LHCN-M2 (cell line): ENCODE results near the gene PPP1R14D. TPM values are rescaled to one million over a fixed set of nuclear protein-coding genes. Genes with fewer than 3 reads are reported as not detected.
A peak's percentile ranks its signal among the peaks of the same experiment; 100 is the strongest.

Source experiments
- DNase-seq: peaks from one replicate; pipeline ENCODE4 v3.0.0-alpha.2; 2012; ENCODE audit warnings: low read depth
- total RNA-seq: library from RNA; depleted of rRNA; stranded (reverse); fragments of >200 nt; gene quantifications from 2 replicates; pipeline ENCODE4 v1.2.3, GENCODE V29; 2014

Gene PPP1R14D
- total RNA-seq, 1 experiment from 2014 or later: not detected

DNA sequence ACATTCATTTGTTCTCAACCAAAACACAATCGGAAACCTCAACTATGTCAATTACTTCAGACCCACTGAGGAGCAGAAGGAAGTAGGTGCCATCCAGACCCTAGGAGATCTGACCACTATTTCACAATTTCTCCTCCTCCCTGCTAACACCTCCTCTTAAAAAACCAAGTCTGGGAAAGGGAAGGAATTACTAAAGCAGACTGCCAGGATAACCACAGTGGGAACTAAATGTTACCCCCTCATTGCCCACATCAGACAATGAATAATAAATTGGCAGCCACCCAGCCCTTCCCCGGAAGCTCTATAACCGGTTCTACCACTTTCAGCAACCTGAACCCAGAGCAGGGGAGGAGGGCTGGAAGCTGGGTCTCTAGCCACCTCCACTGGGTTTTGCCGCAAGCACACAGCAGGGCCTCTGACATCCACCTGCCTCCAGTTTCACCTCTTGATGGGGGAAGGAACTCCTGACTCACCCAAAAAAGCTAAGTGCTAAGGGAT, 41.1 kb downstream of the PPP1R14D start:
- DNase-seq: peak; percentile 90

DNA sequence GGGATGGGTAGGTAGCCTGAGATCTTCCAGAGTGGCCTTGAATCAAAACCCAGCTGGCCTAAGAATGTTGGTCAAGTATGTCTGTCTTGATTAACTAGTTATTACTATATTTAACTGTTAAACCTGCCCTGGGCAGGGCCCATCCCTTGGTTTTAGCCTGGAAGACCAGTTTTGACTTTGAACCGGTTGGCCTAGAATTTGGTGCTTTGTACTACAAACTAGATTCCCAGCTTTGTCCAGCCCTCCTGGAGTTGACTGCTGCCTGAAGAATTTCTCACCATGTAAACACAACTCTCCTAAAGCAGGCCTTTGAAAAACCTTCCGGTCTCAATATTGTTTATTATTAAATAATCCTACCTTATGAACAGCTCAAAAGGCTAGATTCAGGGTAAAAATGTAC, 42.7 kb downstream of the PPP1R14D start:
- DNase-seq: no peak

GRCh38 chr15:40785164-40785563, 43.3 kb downstream of the PPP1R14D start:
- DNase-seq: no peak

DNA sequence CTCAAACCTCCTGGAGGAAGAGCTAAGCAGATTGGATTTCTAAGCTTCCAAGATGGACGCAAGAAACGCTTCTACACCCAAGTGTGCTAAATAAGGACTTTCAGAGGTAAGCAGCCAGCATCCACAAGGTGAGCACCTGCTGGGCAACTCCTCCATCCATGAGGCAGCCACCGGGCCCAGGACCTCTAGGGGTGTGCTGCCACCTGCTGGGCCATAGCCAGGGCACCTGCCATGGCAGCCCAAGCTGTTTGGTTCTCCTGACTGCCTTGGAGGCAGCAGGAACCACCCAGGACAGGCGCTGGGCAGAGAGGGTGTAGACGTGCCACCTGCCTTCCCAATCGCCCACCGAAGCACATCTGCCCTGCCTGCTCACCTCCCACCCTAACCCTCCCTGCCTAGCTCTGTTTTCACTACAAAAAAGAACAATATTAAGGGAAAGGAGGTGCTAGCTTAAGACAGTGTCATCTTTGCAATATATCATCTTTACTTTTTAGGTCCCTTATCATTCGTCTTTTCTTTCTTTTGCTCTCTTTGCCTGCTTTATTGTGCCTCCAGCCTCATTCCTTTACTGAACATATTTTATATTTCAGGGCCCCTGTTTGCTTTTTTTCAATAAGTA, 45.8 kb downstream of the PPP1R14D start:
- no peak for DNase-seq

- peak; percentile 76 for DNase-seq
Observed at GRCh38 chr15:40776537-40777141, 51.9 kb downstream of the PPP1R14D start.

- DNase-seq: no peak
Observed at GRCh38 chr15:40775740-40776536, 52.6 kb downstream of the PPP1R14D start.

GRCh38 chr15:40775007-40775406, 53.5 kb downstream of the PPP1R14D start:
- DNase-seq: no peak

- no peak for DNase-seq
Observed at GRCh38 chr15:40773902-40774301, 54.6 kb downstream of the PPP1R14D start.

- no peak for DNase-seq
Observed at GRCh38 chr15:40773496-40773895, 55.0 kb downstream of the PPP1R14D start.

GRCh38 chr15:40772014-40772413, 56.5 kb downstream of the PPP1R14D start:
- no peak for DNase-seq

GRCh38 chr15:40771242-40771641, 57.3 kb downstream of the PPP1R14D start:
- DNase-seq: no peak

DNA sequence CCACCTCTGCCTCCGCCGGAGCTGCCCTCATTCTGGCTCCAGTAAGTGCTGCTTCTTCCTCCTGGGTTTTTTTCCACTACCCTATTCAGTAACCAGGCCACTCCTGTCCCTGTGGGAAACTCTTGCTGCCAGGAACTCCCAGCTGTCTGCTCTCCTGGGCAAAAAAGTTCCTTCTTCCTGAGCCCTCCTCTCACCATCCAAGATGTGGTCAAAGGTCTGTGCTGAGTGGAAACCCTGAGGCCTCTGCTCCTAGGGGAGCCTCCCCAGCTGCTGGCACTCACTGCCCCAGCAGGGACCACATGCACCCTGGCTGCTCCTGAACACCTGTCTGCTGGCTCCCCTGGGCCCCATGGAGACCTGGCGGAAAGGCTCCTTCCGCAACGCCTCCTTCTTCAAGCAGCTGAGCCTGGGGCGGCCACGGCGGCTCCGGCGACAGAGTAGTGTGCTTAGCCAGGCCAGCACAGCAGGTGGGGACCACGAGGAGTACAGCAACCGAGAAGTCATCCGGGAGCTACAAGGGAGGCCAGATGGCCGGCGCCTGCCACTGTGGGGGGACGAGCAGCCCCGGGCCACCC, 58.3 kb downstream of the PPP1R14D start:
- DNase-seq: peak; percentile 42

DNA sequence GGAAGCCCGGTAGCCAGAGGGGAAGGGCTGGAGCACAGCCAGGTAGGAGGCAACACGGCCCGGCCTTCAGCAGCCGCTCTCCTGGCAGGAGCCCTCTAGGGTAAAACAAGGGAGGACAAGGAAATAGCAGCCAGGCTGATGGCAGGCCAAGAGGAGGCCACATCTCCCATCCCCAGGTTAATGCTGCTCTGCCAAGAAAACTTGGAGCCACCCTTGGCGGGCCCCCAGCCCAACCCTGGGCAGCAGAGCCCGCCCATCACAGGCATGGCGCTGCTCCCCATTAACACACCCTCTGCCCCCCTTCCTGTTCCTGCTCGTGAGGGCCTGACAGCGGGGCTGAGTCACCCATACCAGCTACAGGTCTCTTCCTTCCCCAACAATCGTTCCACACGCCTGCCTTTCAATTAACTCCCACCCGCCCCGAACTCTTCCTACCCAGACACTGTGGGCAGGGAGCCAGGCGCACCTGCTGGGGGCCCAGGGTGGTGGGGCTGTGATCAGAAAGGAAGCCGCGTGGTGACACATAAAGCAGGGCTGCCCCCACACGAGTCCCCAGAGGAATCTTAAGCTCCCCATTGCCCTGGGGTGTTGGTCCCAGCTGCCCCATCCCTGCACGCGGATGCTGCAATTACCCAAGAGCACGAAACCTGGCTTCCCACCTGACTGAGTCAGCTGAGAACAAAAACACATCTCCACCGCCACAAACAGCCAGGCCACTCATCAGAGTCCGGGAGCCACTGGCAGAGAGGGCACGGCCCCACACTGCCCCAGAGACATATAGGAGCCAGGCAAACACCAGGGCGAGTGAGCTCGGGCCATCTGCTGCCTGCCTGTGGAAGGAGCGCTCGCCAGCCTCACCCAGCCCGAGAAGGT, 59.0 kb downstream of the PPP1R14D start, which contains the start of gene C15orf62:
Gene C15orf62, plus strand, starts transcription at position 707 of the 873 bp plus-strand sequence. CDS start 516 bp downstream, outside the sequence.
- no peak for DNase-seq

DNA sequence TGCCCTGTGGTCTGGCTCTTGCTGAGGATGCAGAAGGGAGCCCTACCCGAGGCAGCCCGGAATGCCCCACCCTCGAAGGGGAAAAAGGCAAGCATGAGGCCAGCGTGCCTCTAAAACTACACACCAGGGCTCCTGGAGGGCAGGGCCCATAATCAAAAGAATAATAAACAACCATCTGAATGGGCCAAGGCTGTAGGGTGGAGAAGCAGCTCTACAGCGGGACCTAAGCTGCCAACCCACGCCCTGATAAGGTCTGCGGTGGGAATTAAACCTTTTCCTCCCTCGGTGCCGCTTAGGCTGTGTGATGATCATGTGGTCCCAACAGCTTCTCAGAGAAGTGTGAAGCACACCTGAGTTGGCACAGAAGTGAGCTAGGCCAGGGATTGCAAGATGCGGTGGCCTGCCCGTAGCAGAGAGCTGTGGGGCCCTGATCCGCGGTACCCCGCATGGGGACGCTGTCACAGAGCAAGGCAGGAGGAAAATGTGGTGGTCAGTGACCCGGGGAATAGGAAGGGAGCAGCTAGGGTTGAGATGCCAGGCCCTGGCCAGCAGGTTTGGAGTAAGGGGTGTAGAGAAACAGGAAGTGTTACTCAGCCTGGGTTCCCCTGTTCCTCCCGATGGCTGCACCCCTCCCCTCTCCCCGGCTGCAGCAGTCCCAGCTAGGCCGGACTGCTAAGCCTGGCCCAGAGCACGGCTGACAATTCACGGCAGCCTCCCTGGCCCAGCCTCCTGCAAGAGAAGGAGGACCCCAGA, 59.8 kb downstream of the PPP1R14D start:
- no peak for DNase-seq

GRCh38 chr15:40767838-40768500, 60.5 kb downstream of the PPP1R14D start:
- DNase-seq: no peak

- DNase-seq: no peak
Observed at GRCh38 chr15:40766906-40767837, 61.3 kb downstream of the PPP1R14D start.

DNA sequence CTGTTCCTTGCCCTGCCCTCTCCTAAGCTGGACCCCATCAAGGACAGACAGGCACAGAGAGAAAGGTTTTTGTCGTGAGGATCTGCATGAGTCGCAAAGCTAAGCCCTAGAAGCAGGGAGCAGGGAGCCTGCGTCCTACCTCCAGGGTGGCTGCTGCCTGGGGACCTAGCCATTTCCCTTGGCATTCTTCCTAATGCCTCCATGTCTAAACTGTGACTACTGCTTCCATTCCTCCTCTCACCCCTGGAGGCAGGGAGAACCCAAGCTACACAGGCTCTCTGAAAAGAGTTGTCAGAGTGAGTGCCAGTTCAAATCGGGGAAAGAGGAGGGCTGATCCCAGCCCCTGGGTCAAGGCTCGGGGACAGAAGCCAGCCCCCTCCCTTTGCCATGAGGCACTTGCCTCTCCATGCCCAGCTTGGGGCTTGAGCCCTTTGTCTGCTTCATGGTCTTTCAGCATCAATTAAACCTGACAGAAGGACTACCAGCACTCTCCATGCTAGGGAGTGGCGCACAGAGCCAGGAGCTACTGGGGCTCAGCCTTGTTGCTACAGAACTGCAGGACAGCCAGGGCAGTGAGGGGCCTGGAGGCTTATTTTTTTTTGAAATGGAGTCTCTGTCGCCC, 62.2 kb downstream of the PPP1R14D start:
- no peak for DNase-seq
